ENCODE results near the gene THSD4. TPM values are rescaled to one million over a fixed set of nuclear protein-coding genes. Genes with fewer than 3 reads are reported as not detected.

The THSD4 gene
- total and polyA plus RNA-seq, 4 donors, result 6.0 to 42.4 (median 18.5) TPM

- Histone ChIP-seq H3K4me1 (ENCODE audit: control insufficient read depth in 5 of 5, insufficient read depth in 5 of 5, low read length in 5 of 5) (peaks cover 4 to 20% (median 5%) of the 10 kb centered on the region in 5 donors), H3K4me3 (no peak overlapping the region), H3K27ac (ENCODE audit: low read depth in 1 of 2, low read length in 1 of 2) (no peak overlapping the region), H3K27me3 (ENCODE audit: control insufficient read depth in 3 of 3, insufficient read depth in 3 of 3, low read length in 2 of 3) (no peaks in the 10 kb centered on the region), H3K9ac (ENCODE audit: insufficient read depth in 1 of 2, low read length in 2 of 2) (no peak overlapping the region), H3K9me3 (ENCODE audit: control insufficient read depth in 4 of 4, insufficient read depth in 3 of 4, low read length in 3 of 4) (no peaks in the 10 kb centered on the region), H3K36me3 (ENCODE audit: control insufficient read depth in 4 of 4, insufficient read depth in 4 of 4, low read length in 4 of 4) (peaks cover 0 to 3% (median 0%) of the 10 kb centered on the region in 4 donors)
- 84 to 93% methylated on average over 5 of the region's 5 CpGs for WGBS, 2 donors
- peak; percentile 79 to 92 (median 87) for DNase-seq
- no peak for ATAC-seq (ENCODE audit: insufficient read depth, low FRiP score)
- no peak for TF ChIP-seq CTCF (IDR thresholded peaks at IDR 0.05; ENCODE audit: control extremely low read depth, extremely low read depth)
These were observed 141.8 kb downstream of the THSD4 start for GRCh38 chr15:71256934-71257664.

- no peak overlapping the region for H3K9ac ChIP-seq (ENCODE audit: insufficient read depth in 1 of 2, low read length in 2 of 2)
- H3K27me3 ChIP-seq (ENCODE audit: control insufficient read depth in 3 of 3, insufficient read depth in 3 of 3, low read length in 2 of 3), result no peaks in the 10 kb centered on the region
- WGBS, 2 donors, result 85 to 86% methylated on average over 2 of the region's 2 CpGs
- ATAC-seq (ENCODE audit: insufficient read depth, low FRiP score) (no peak), DNase-seq (no peak)
- H3K4me1 ChIP-seq (ENCODE audit: control insufficient read depth in 5 of 5, insufficient read depth in 5 of 5, low read length in 5 of 5), result peaks cover 0 to 9% (median under 1%) of the 10 kb centered on the region in 5 donors
- TF ChIP-seq CTCF (IDR thresholded peaks at IDR 0.05; ENCODE audit: control extremely low read depth, extremely low read depth), result no peak
- no peak overlapping the region for H3K27ac ChIP-seq (ENCODE audit: low read depth in 1 of 2, low read length in 1 of 2)
- no peaks in the 10 kb centered on the region for H3K9me3 ChIP-seq (ENCODE audit: control insufficient read depth in 4 of 4, insufficient read depth in 3 of 4, low read length in 3 of 4)
- no peak overlapping the region for H3K4me3 ChIP-seq
- no peaks in the 10 kb centered on the region for H3K36me3 ChIP-seq (ENCODE audit: control insufficient read depth in 4 of 4, insufficient read depth in 4 of 4, low read length in 4 of 4)
These were observed 144.6 kb downstream of the THSD4 start for GRCh38 chr15:71259866-71260265.

GRCh38 chr15:71261418-71261817 lies 146.1 kb downstream of the THSD4 start:
- H3K9me3 ChIP-seq (ENCODE audit: control insufficient read depth in 4 of 4, insufficient read depth in 3 of 4, low read length in 3 of 4), result no peaks in the 10 kb centered on the region
- H3K9ac ChIP-seq (ENCODE audit: insufficient read depth in 1 of 2, low read length in 2 of 2), result no peak overlapping the region
- DNase-seq (no peak), ATAC-seq (ENCODE audit: insufficient read depth, low FRiP score) (no peak)
- H3K27me3 ChIP-seq (ENCODE audit: control insufficient read depth in 3 of 3, insufficient read depth in 3 of 3, low read length in 2 of 3), result no peaks in the 10 kb centered on the region
- no peak overlapping the region for H3K27ac ChIP-seq (ENCODE audit: low read depth in 1 of 2, low read length in 1 of 2)
- no peak overlapping the region for H3K4me3 ChIP-seq
- 66 to 85% methylated on average over 2 of the region's 2 CpGs for WGBS, 2 donors
- no peak for TF ChIP-seq CTCF (IDR thresholded peaks at IDR 0.05; ENCODE audit: control extremely low read depth, extremely low read depth)
- H3K36me3 ChIP-seq (ENCODE audit: control insufficient read depth in 4 of 4, insufficient read depth in 4 of 4, low read length in 4 of 4), result no peaks in the 10 kb centered on the region
- H3K4me1 ChIP-seq (ENCODE audit: control insufficient read depth in 5 of 5, insufficient read depth in 5 of 5, low read length in 5 of 5), result peaks cover 0 to 8% (median 4%) of the 10 kb centered on the region in 5 donors

Measured in lung (tissue), 12 donors.